H1 (cell line): Measurements from ENCODE around the gene AAR2. TPM values are rescaled to one million over a fixed set of nuclear protein-coding genes. Genes with fewer than 3 reads are reported as not detected.

Experiments used
- EZH2 ChIP-seq: fragments of 200-600 bp; sonication (generic); IDR thresholded peaks from 2 replicates; pipeline ENCODE4 v1.7.1; 2012; ENCODE audit warnings: low read depth, mild to moderate bottlenecking, moderate library complexity, low read length, inconsistent platforms; ENCODE audit not compliant: severe bottlenecking
- JUND ChIP-seq: IDR thresholded peaks from 2 replicates; pipeline ENCODE4 v1.6.1; 2011; ENCODE audit warnings: mild to moderate bottlenecking, improper control_type of control experiment, low read length
- NANOG ChIP-seq: IDR thresholded peaks from 2 replicates; pipeline ENCODE4 v1.6.1; 2011; ENCODE audit warnings: low read length, low read depth, mild to moderate bottlenecking, inconsistent platforms; ENCODE audit not compliant: insufficient read depth, poor library complexity, severe bottlenecking
- polyA plus RNA-seq, 7 experiments: library from polyadenylated mRNA; depleted of rRNA in 3 of 7; stranded (reverse) in 5 of 7; unstranded in 2 of 7; fragments of >200 nt in 5 of 7; fragments of 200-250 nt in 2 of 7; gene quantifications; 1 replicate in 5 of 7; 2 replicates in 1 of 7; 4 replicates in 1 of 7; pipeline versions ENCODE4 v1.2.1 to v1.2.3, GENCODE V29; 2011 to 2013; ENCODE audit warnings: missing spikeins in 2 of 7, mixed read lengths in 2 of 7
- total RNA-seq: library from RNA; stranded (reverse); fragmentation: NEBNext Ultra II Directional; extraction: Animal tissue kit (Norgen Biotek cat#: 25700); gene quantifications from 2 replicates; pipeline ENCODE4 v1.2.1, GENCODE V29; 2021

The AAR2 gene
- total and polyA plus RNA-seq, 2 of the 8 experiments (the other 6 are each of a cell fraction or from before 2014, with no cell fraction given): 25.5 to 36.1 TPM

GRCh38 chr20:36197271-36197670 is 39.0 kb upstream of the AAR2 start (continued):
- TF ChIP-seq EZH2 (no peak), NANOG (no peak), JUND (no peak)
